AG09319 (cell line): Measurements from ENCODE around the gene FZD1.

Experiments used
- DNase-seq: peaks from one replicate; pipeline ENCODE4 v3.0.0-alpha.2; 2010; ENCODE audit warnings: low read depth; ENCODE audit errors: extremely low read depth
- CTCF ChIP-seq: IDR thresholded peaks from 2 replicates; pipeline ENCODE4 v1.5.1; 2011; ENCODE audit warnings: low read depth, mild to moderate bottlenecking, inconsistent platforms, low read length, moderate library complexity

FZD1 gene

GRCh38 chr7:91291902-91292301 is 27.7 kb downstream of the FZD1 start:
- TF ChIP-seq CTCF = no peak
- DNase-seq = no peak

DNA sequence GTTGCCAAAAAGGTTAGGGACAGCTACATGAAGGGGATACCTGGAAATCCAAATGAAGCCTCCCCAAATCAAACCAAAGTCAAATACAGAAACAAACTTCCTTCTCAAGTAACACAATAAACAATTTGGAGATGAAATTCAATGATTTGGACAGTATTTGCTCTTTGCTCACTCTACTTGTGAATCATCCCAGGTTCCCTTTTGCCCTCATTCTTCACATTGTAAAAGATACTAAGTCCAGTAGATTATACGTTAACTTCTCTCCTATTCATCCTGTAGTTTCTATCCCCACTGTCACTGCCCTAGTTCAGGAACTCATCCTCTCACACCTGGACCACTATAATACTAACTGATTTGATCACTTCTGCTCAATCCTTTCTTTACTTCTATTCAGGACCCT is 28.3 kb downstream of the FZD1 start:
- DNase-seq = no peak
- no peak for TF ChIP-seq CTCF

- no peak for TF ChIP-seq CTCF
- no peak for DNase-seq
Observed at GRCh38 chr7:91293136-91293535, 28.9 kb downstream of the FZD1 start.

- TF ChIP-seq CTCF = no peak
- DNase-seq = no peak
Observed at GRCh38 chr7:91293840-91294239, 29.6 kb downstream of the FZD1 start.

DNA sequence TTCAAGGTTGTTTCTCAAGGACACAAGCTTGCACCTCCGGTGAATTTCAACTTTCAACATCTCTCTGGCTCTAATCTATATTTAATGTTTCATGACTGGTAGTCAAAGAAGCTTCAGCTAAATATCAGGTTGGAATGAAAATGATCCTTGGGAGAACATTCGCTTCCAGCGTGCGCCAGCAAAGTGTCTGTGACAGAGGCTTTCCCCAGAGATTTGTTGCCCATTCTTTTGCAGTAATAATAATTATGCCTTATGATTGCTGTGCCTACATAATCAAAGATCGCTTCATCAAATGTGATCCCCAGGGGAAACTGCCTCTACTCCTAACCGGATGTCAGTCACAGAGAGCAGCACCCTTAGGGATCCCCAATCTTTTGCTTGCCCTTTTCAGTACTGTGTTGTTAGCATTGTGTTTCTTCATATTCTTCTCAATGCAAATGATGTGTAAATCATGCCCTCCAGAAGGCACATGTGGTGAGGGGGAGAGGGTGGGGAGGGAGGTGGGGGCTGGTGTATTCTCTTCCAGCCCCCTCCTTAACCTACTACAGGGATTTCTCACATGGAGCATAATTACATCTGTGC is 30.5 kb downstream of the FZD1 start:
- no peak for DNase-seq
- TF ChIP-seq CTCF = no peak

DNA sequence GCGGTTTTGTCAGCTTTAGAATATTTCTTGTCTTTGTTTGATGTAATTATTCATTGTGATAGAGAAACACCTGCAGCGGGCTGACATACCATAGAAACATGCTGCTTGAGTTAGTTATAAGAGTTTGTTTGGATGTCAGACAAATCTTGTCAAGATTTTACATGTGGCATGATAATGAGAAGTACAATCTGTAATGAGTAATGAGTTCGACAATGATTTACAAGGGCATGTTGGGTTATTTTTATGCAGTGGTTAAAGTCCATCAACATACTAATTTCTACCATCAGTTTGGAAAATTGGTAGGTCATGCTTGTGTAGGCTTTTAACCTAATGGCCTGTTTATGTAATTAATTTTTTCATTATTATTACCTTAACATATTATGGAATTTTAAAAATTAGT is 31.3 kb downstream of the FZD1 start:
- no peak for DNase-seq
- TF ChIP-seq CTCF = no peak

DNA sequence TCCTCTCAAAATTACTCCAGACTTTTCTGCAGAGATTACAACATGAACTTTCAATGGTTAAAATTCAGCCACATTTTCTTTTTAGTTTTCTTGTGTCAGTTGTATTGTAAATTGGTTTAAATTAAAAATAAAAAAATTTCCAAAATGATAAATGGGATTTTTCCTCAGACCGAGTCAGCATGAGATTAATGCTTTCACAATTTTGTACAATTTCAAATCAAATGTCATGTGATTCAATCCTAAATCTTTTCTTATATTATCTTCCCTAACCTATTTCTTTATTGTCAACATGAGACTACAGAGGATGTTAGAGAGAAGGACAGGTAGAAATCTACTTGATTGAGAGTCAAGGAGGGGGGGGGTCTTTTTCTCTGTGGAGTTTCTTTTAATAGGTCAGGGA is 33.7 kb downstream of the FZD1 start:
- no peak for TF ChIP-seq CTCF
- no peak for DNase-seq
